HG02798 (cell line): ENCODE results near the gene ZMYM3.

Experiments used
- ATAC-seq: cut with Tn5 transposase; IDR thresholded peaks from one replicate; pipeline ENCODE4 v1.9.1; 2021; ENCODE audit warnings: mild to moderate bottlenecking; ENCODE audit not compliant: unreplicated experiment, poor library complexity

ZMYM3 gene

GRCh38 chrX:71214604-71215337, 39.2 kb downstream of the ZMYM3 start:
- ATAC-seq = no peak

- ATAC-seq = no peak
Observed at GRCh38 chrX:71214152-71214551, 39.8 kb downstream of the ZMYM3 start.

GRCh38 chrX:71212536-71212935, 41.4 kb downstream of the ZMYM3 start:
- ATAC-seq = no peak

GRCh38 chrX:71210816-71211215, 43.1 kb downstream of the ZMYM3 start:
- no peak for ATAC-seq

- ATAC-seq = no peak
Observed at GRCh38 chrX:71199252-71200008, 54.5 kb downstream of the ZMYM3 start.

- peak; percentile 78 for ATAC-seq
Observed at GRCh38 chrX:71198066-71198465, 55.9 kb downstream of the ZMYM3 start.

GRCh38 chrX:71195964-71196649, 57.8 kb downstream of the ZMYM3 start:
- peak; percentile 52 for ATAC-seq

- ATAC-seq = no peak
Observed at GRCh38 chrX:71191248-71191647, 62.7 kb downstream of the ZMYM3 start.
